ENCODE data around the gene SIRT5.

SIRT5 gene

DNA sequence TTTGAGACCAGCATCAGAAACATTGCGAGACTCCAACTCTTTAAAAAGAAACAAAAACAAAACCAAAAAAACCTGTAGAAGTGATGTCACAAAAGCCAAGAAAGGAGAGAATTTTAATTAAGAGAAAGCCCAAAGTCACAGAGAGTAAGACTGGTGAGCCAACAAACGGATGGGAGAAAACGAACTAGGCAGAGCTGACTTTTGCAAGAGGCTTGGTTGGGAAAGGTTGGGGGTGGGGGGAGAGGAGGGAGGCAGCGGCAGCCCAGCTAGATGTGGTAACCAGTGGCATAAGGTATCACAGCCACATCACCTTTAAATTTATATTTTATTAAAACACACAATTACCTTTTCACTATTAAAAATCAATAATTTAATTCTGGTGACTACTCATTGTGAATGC is 64.2 kb downstream of the SIRT5 start:
- DNase-seq, result no peak

DNA sequence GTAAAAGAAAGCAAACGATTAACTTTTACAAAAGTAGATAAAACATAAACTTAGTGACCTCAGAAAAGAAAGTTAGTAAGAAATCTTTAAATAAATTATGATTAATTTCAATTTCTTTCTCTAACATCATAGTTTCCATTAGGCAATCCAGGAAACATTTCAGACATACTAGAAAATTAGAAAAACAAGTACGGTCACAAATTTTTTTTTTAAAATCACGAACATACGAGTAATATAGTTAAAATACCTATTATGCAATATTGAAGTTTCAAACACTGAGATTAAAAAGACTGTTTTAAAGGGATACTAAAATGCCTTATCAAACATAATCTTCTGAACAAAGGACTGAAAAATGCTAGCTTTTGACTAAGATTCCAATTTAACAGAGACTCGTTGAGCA is 66.9 kb downstream of the SIRT5 start:
- DNase-seq, result no peak

- no peak for DNase-seq
Observed at GRCh38 chr6:13643125-13643524, 68.7 kb downstream of the SIRT5 start.

DNA sequence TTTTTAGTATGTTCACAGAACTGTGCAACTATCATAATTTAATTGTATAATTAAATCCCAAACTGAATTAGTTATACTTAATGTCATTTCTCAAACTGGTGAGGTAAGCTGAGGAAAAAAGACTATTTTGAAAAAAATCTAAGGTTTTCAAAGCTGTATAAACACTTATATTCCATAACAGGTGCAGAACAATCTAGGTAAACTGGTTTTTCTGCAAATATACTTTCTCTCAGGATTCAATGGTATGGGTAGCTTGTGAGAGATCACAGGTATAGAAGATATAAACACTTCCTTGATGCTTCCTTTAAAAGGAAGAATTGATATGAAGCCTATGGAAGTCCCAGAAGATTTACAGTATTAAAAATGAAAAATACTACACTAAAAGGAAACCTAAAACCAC is 74.4 kb downstream of the SIRT5 start:
- no peak for DNase-seq

DNA sequence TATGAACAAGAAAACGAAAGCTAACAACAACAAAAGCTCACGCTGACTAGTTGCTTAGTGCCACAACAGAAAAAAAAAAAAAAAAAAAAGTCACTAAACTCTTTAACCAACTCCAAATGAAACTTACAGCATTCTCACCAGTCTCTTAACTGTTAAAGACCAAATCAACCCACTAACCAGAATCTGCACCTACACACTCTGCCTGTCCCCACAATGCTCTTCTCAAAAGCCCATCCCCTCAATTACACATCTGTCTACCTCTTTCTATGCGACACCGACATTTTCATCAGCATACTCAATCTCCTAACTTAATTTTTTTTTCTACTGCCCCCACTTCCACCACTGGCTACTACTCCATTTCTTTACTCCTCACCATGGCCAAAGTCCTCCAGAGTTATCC is 75.0 kb downstream of the SIRT5 start:
- DNase-seq, result no peak

GRCh38 chr6:13653296-13653695 is 78.9 kb downstream of the SIRT5 start:
- DNase-seq, result no peak

GRCh38 chr6:13654496-13654895 is 80.1 kb downstream of the SIRT5 start:
- DNase-seq, result no peak

- DNase-seq, result no peak
Observed at GRCh38 chr6:13655700-13656099, 81.3 kb downstream of the SIRT5 start.

GRCh38 chr6:13660273-13660672 is 85.9 kb downstream of the SIRT5 start:
- DNase-seq, result no peak

- no peak for DNase-seq
Observed at GRCh38 chr6:13660893-13661292, 86.5 kb downstream of the SIRT5 start.

- DNase-seq, result no peak
Observed at GRCh38 chr6:13661647-13662046, 87.2 kb downstream of the SIRT5 start.

- DNase-seq, result no peak
Observed at GRCh38 chr6:13662651-13663334, 88.4 kb downstream of the SIRT5 start.

DNA sequence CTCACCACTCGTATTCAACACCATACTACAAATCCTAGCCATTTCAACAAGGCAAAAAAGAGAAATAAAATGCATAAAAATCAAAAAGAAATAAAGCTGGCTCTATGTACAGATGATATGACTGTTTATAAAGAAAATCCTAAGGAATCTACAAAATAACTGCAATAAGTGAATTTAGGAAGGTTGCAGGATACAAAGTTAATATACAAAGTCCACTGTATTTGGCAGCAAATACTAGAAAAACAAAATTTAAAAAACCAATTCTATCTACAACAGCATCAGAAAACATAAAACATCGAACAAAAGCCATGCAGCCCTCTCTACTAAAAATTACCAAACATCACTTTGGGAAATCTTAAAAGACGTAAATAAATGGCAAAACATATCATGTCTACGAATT is 89.6 kb downstream of the SIRT5 start:
- DNase-seq, result no peak

All from NCI-H1436 treated with DMSO at 0.1 percent for 48 hours (cell line).